Neural crest cell (in vitro differentiated cells): Measurements from ENCODE around the gene RUNX3. TPM values are rescaled to one million over a fixed set of nuclear protein-coding genes. Genes with fewer than 3 reads are reported as not detected.

Experiments
- DNase-seq: peaks from one replicate; pipeline ENCODE4 v3.0.0; 2021; ENCODE audit warnings: low read depth, mixed read lengths, low spot score
- H3K27ac Mint-ChIP-seq: one replicate; pipeline ENCODE4 v1.8.0; 2021; ENCODE audit warnings: mild to moderate bottlenecking, mixed read lengths; ENCODE audit not compliant: unreplicated experiment
- H3K27me3 Mint-ChIP-seq: 2 replicates; pipeline ENCODE4 v1.8.0; 2021; ENCODE audit warnings: low read depth, mild to moderate bottlenecking, mixed read lengths
- H3K36me3 Mint-ChIP-seq: 2 replicates; pipeline ENCODE4 v1.8.0; 2021; ENCODE audit warnings: low read depth, mild to moderate bottlenecking, mixed read lengths
- H3K4me1 Mint-ChIP-seq: 2 replicates; pipeline ENCODE4 v1.8.0; 2021; ENCODE audit warnings: mixed read lengths
- H3K4me3 Mint-ChIP-seq: one replicate; pipeline ENCODE4 v1.8.0; 2021; ENCODE audit warnings: mild to moderate bottlenecking, mixed read lengths
- H3K9me3 Mint-ChIP-seq: 2 replicates; pipeline ENCODE4 v1.8.0; 2021; ENCODE audit warnings: mixed read lengths
- microRNA-seq: library from miRNA; unstranded; fragments of <30 nt; microRNA quantifications from one replicate; pipeline ENCODE4, GENCODE V29; 2020
- total RNA-seq: library from RNA; stranded (reverse); gene quantifications from 2 replicates; pipeline ENCODE4 v1.2.1, GENCODE V29; 2021
- TF ChIP-seq, protein P1 (sequence below): fragments of 200-600 bp; sonication (generic); conservative IDR thresholded peaks from 2 replicates; pipeline ENCODE4 v1.5.0; 2021; ENCODE audit warnings: antibody characterized with exemption, mild to moderate bottlenecking

RUNX3 gene
- total RNA-seq, 1 donor from 2014 or later: 0.16 TPM

DNA sequence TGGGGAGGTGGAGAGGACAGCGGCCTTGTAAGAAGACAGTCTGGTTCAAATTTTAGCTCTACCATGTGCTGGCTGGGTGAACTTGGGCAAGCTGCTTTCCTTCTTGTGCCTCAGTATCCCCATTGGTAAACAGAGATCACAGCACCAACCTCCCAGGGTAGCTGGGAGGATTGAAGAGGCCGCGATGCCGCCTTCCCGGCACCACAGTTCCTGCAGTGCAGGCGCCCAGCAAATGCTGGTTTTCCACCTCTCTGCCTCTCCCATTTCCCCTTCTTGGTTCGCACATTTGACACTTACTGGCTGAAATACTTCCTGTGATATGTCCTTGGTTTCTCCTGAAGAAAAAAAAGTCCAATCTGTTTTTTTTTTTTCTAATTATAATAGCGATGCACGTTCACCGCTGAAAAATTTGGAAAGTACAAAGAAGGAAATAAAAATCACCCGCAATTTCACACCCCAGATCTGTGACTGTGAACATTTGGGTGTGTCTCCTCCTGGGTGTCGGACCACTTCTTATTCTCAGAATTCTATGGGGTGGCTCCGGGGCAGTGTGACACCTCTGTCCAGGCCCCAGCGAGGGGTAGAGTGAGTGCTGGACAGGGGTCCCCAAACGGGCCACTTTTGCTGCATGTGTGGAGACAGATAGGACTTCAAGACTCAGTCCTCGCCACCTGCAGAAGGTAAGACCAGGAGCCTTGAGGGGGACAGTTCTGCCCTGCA lies 73.1 kb downstream of the RUNX3 start:
- Mint-ChIP-seq H3K27ac (no peak overlapping the region), H3K36me3 (no peaks in the 10 kb centered on the region), H3K9me3 (no peaks in the 10 kb centered on the region), H3K27me3 (peaks cover 4% of the 10 kb centered on the region), H3K4me3 (no peak overlapping the region), H3K4me1 (no peaks in the 10 kb centered on the region)
- TF ChIP-seq, protein P1, sequence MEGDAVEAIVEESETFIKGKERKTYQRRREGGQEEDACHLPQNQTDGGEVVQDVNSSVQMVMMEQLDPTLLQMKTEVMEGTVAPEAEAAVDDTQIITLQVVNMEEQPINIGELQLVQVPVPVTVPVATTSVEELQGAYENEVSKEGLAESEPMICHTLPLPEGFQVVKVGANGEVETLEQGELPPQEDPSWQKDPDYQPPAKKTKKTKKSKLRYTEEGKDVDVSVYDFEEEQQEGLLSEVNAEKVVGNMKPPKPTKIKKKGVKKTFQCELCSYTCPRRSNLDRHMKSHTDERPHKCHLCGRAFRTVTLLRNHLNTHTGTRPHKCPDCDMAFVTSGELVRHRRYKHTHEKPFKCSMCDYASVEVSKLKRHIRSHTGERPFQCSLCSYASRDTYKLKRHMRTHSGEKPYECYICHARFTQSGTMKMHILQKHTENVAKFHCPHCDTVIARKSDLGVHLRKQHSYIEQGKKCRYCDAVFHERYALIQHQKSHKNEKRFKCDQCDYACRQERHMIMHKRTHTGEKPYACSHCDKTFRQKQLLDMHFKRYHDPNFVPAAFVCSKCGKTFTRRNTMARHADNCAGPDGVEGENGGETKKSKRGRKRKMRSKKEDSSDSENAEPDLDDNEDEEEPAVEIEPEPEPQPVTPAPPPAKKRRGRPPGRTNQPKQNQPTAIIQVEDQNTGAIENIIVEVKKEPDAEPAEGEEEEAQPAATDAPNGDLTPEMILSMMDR: no peak
- no peak for DNase-seq

DNA sequence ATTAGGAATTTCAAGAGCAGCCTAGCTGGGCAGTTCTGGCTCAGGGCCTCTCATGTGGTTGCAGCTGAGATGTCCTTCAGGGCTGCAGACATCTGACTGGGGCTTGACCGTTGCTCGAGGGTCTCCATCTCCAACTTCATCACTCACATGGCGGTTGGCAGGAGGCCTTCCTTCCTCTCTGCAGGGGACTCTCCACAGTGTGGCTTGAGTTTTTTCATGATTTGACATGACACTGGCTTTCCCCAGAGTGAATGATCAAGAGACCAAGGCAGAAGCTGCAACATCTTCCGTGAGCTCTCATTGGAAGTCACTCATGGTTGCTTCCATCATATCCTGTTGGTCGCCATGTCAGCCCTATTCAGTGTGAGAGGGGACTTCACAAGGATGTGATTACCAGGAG lies 74.6 kb downstream of the RUNX3 start:
- peaks cover 4% of the 10 kb centered on the region for H3K27me3 Mint-ChIP-seq
- no peak overlapping the region for H3K27ac Mint-ChIP-seq
- H3K4me1 Mint-ChIP-seq: no peaks in the 10 kb centered on the region
- TF ChIP-seq, protein P1: no peak
- no peak for DNase-seq
- H3K36me3 Mint-ChIP-seq: no peaks in the 10 kb centered on the region
- no peak overlapping the region for H3K4me3 Mint-ChIP-seq
- H3K9me3 Mint-ChIP-seq: no peaks in the 10 kb centered on the region

DNA sequence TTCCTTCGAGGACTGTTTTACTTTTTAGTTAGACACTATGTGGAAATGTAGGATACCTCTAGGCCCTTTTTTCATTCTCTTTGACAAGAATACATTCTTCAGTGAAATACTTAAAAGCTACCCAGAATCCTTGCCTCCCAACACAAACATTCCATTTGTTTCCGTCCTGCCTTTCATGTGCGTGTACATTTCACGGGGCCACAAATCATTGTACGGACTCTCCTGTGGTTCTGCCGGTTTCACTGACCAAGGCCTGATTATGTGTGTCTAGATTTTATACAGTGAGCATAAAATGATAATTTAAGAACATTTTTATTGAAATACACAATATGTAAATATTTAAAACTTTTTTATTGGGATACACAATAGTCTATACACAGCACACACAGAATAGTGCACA lies 76.4 kb downstream of the RUNX3 start:
- no peak for DNase-seq
- Mint-ChIP-seq H3K27ac (no peak overlapping the region), H3K4me1 (peaks cover 3% of the 10 kb centered on the region), H3K36me3 (no peaks in the 10 kb centered on the region), H3K9me3 (no peaks in the 10 kb centered on the region), H3K4me3 (no peak overlapping the region), H3K27me3 (peaks cover 20% of the 10 kb centered on the region)
- TF ChIP-seq, protein P1: no peak

DNA sequence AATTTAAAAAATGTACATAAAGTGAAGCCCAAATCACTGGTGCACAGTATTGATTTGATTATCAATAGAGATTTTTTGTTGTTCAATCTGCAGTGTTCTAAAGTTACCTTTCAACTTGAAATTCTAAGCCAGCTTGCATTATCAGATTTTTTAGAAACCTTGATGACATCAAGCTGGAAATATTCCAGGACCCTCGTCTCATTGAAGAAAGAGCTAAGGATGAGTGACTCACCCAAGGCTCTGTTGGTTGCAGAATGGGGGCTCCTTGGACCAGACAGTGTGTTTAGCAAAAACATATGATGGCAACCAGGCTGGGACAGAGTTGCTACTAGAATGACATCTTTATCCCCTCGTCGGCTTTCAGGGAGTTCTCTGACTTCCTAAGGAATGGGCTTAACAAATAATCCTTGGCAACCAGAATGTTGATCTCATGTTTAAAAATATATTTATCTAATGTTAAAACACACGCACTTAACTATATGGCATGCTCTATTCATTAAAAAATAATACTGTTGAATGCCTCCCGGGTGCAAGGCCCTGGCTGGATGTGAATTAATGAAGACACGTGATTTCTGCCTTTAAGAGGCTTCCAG lies 79.7 kb downstream of the RUNX3 start:
- Mint-ChIP-seq H3K36me3 (no peaks in the 10 kb centered on the region), H3K4me1 (peaks cover 3% of the 10 kb centered on the region), H3K27me3 (peaks cover 20% of the 10 kb centered on the region), H3K4me3 (peak overlapping the region; percentile 23), H3K27ac (no peak overlapping the region), H3K9me3 (no peaks in the 10 kb centered on the region)
- DNase-seq: no peak
- TF ChIP-seq, protein P1: no peak

DNA sequence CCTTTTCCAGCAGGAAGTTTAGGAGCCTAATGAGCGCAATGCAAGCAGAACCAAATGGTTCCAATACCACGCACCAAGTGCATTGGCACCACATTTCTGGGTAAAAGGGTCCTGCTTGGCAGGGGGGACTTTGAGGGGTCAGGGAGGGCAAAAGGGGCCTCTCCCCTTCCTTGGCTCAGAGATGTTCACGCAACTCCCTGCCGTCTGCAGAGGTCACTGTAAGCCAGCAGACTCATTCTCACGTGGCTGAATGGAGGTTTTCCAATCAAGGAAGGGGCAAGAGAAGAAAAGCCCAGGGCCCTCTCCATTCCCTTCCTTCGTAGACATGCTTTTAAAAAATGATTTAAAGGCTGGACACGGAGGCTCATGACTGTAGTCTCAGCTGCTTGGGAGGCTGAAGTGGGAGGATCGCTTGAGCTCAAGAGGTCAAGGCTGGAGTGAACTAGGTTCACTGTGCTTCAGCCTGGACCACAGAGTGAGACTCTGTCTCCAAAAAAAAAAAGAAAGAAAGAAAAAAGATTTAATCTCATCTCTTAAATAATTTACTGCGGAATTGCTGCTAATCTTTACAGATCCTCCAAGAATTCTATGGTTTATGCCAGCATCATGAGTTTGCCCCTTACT lies 80.3 kb downstream of the RUNX3 start:
- no peak overlapping the region for H3K27ac Mint-ChIP-seq
- no peaks in the 10 kb centered on the region for H3K36me3 Mint-ChIP-seq

More for the DNA sequence above, 80.3 kb downstream of the RUNX3 start:
- Mint-ChIP-seq H3K4me1 (peaks cover 3% of the 10 kb centered on the region), H3K9me3 (no peaks in the 10 kb centered on the region), H3K27me3 (peaks cover 20% of the 10 kb centered on the region), H3K4me3 (peak overlapping the region; percentile 76)
- TF ChIP-seq, protein P1: peak; percentile 41
- no peak for DNase-seq

Small RNA genes lying within 50 kb of the gene (microRNA-seq; reads per million reads assigned to microRNA genes)
- not detected for gene MIR6731

Other genes with a start within 250 kb of the RUNX3 start
- 123 and 126 TPM in 2 replicates for gene CLIC4, start 184.8 kb downstream of the RUNX3 start, total RNA-seq